Sigmoid colon (tissue), 4 donors: ENCODE data around the gene RILPL2.

Experiments used
- POLR2A ChIP-seq, 2 donors: fragments of 450-650 bp; IDR thresholded peaks; one replicate each; pipeline ENCODE4 v1.6.1; 2016; ENCODE audit warnings: antibody characterized with exemption in 2 of 2, mild to moderate bottlenecking in 2 of 2, moderate library complexity in 2 of 2
- POLR2AphosphoS5 ChIP-seq, 4 donors: sonication (generic); formaldehyde crosslinking; IDR thresholded peaks; one replicate each; pipeline ENCODE4 v1.6.1; 2017; ENCODE audit warnings: antibody characterized with exemption in 4 of 4
- TF ChIP-seq, protein P1 (sequence below), 4 experiments: fragments of 450-650 bp in 3 of 4; fragments of 200-600 bp in 1 of 4; IDR thresholded peaks; one replicate each; pipeline ENCODE4 v1.5.1; 2016 to 2019; ENCODE audit warnings: antibody characterized with exemption in 4 of 4, mild to moderate bottlenecking in 3 of 4, moderate library complexity in 2 of 4

DNA sequence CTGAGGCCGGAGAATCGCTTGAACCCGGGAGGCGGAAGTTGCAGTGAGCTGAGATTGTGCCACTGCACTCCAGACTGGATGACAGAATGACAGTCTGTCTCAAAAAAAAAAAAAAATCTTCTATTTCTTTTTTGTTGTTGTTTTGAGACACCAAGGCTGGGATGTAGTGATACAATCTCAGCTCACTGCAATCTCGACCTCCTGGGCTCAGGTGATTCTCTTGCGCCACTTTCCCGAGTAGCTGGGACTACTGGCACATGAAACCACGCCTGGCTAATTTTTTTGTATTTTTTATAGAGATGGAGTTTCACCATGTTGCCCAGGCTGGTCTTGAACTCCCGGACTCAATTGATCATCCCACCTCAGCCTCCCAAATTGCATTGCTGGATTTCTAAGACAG is 14.2 kb upstream of the RILPL2 start:
- TF ChIP-seq, protein P1, sequence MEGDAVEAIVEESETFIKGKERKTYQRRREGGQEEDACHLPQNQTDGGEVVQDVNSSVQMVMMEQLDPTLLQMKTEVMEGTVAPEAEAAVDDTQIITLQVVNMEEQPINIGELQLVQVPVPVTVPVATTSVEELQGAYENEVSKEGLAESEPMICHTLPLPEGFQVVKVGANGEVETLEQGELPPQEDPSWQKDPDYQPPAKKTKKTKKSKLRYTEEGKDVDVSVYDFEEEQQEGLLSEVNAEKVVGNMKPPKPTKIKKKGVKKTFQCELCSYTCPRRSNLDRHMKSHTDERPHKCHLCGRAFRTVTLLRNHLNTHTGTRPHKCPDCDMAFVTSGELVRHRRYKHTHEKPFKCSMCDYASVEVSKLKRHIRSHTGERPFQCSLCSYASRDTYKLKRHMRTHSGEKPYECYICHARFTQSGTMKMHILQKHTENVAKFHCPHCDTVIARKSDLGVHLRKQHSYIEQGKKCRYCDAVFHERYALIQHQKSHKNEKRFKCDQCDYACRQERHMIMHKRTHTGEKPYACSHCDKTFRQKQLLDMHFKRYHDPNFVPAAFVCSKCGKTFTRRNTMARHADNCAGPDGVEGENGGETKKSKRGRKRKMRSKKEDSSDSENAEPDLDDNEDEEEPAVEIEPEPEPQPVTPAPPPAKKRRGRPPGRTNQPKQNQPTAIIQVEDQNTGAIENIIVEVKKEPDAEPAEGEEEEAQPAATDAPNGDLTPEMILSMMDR (IDR thresholded peaks at IDR 0.05) = no peak
- TF ChIP-seq POLR2A (IDR thresholded peaks at IDR 0.05) = no peak
- no peak for TF ChIP-seq POLR2AphosphoS5 (IDR thresholded peaks at IDR 0.05)
